Ishikawa (cell line): ENCODE data around the gene SEL1L.

Source experiments
- CEBPB ChIP-seq: IDR thresholded peaks from 2 replicates; pipeline ENCODE4 v1.6.1; 2012
- CREB1 ChIP-seq: IDR thresholded peaks from 2 replicates; pipeline ENCODE4 v1.6.1; 2012; ENCODE audit warnings: low read depth
- EGR1 ChIP-seq: IDR thresholded peaks from 2 replicates; pipeline ENCODE4 v1.6.1; 2012
- EP300 ChIP-seq: IDR thresholded peaks from 2 replicates; pipeline ENCODE4 v1.6.1; 2012; ENCODE audit warnings: borderline replicate concordance
- FOXM1 ChIP-seq: IDR thresholded peaks from 2 replicates; pipeline ENCODE4 v1.6.1; 2012; ENCODE audit warnings: low read depth, borderline replicate concordance
- NFIC ChIP-seq: IDR thresholded peaks from 2 replicates; pipeline ENCODE4 v1.6.1; 2012
- RAD21 ChIP-seq: IDR thresholded peaks from 2 replicates; pipeline ENCODE4 v1.6.1; 2012; ENCODE audit warnings: low read depth
- TAF1 ChIP-seq: IDR thresholded peaks from 2 replicates; pipeline ENCODE4 v1.6.1; 2012; ENCODE audit warnings: low read depth, mild to moderate bottlenecking
- TCF12 ChIP-seq: IDR thresholded peaks from 2 replicates; pipeline ENCODE4 v1.6.1; 2012; ENCODE audit warnings: low read depth
- TEAD4 ChIP-seq: IDR thresholded peaks from 2 replicates; pipeline ENCODE4 v1.6.1; 2012
- YY1 ChIP-seq: IDR thresholded peaks from 2 replicates; pipeline ENCODE4 v1.6.1; 2012; ENCODE audit warnings: low read depth
- ZBTB7A ChIP-seq: IDR thresholded peaks from 2 replicates; pipeline ENCODE4 v1.6.1; 2012; ENCODE audit warnings: low read depth
- TF ChIP-seq, protein P1 (sequence below): IDR thresholded peaks from 2 replicates; pipeline ENCODE4 v1.6.1; 2012
- TF ChIP-seq, protein P2 (sequence below): IDR thresholded peaks from 2 replicates; pipeline ENCODE4 v1.6.1; 2012
- TF ChIP-seq, protein P3 (sequence below): IDR thresholded peaks from 2 replicates; pipeline ENCODE4 v1.6.1; 2012; ENCODE audit warnings: low read depth, mild to moderate bottlenecking

Gene SEL1L

DNA sequence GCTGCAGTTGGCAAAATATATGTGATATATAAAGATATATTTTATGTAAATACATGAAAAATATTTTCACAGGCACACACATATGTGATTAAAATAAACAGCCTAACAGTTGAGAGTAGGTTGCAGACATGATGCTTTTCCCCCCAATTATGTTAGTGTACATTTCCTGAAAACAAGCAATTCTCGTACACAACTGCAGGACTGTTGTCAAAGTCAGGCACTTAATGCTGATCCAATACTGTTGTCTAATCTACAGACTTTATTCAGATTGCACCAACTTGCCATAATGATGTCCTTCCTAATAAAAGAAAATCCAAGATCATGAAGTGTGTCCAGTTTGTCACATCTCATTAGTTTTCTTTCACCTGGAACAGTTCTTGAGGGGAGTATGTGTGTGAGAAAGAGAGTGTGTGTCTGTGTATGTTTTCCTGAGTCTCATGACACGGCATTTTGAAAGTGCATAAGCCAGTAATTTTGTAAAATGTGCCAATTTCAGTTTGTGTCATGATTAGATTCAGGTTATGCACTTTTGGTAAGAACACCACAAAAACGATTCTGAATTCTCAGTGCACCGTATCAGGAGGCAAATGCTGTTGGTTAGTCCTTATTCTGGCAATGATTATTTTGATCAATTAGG lies 16.5 kb upstream of the SEL1L start:
- TF ChIP-seq ZBTB7A: no peak
- TF ChIP-seq TEAD4: no peak
- TF ChIP-seq, protein P1, sequence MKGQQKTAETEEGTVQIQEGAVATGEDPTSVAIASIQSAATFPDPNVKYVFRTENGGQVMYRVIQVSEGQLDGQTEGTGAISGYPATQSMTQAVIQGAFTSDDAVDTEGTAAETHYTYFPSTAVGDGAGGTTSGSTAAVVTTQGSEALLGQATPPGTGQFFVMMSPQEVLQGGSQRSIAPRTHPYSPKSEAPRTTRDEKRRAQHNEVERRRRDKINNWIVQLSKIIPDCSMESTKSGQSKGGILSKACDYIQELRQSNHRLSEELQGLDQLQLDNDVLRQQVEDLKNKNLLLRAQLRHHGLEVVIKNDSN: no peak

DNA sequence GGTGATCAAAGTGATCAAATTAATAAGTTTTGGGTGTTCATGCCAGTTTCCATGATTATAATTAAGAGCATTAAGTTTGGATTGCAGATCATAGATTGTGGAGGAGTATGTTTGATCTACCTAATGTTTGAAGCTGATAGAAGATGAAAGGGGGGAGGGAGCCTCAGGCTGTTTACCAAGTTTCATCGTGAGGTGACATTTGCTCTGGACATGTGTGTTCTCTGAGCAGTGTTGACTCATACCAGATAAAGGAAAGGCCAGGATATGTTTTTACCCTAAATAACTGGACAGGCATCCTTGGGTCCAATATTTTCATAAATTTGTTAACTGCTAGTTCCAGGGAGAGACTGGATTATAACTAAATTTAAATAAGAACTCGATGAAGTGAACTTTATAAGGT lies 3.5 kb upstream of the SEL1L start:
- TF ChIP-seq, protein P1: no peak
- no peak for TF ChIP-seq TCF12
- TF ChIP-seq EP300: no peak
- no peak for TF ChIP-seq CREB1
- TF ChIP-seq, protein P2, sequence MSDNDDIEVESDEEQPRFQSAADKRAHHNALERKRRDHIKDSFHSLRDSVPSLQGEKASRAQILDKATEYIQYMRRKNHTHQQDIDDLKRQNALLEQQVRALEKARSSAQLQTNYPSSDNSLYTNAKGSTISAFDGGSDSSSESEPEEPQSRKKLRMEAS: no peak
- TF ChIP-seq, protein P3, sequence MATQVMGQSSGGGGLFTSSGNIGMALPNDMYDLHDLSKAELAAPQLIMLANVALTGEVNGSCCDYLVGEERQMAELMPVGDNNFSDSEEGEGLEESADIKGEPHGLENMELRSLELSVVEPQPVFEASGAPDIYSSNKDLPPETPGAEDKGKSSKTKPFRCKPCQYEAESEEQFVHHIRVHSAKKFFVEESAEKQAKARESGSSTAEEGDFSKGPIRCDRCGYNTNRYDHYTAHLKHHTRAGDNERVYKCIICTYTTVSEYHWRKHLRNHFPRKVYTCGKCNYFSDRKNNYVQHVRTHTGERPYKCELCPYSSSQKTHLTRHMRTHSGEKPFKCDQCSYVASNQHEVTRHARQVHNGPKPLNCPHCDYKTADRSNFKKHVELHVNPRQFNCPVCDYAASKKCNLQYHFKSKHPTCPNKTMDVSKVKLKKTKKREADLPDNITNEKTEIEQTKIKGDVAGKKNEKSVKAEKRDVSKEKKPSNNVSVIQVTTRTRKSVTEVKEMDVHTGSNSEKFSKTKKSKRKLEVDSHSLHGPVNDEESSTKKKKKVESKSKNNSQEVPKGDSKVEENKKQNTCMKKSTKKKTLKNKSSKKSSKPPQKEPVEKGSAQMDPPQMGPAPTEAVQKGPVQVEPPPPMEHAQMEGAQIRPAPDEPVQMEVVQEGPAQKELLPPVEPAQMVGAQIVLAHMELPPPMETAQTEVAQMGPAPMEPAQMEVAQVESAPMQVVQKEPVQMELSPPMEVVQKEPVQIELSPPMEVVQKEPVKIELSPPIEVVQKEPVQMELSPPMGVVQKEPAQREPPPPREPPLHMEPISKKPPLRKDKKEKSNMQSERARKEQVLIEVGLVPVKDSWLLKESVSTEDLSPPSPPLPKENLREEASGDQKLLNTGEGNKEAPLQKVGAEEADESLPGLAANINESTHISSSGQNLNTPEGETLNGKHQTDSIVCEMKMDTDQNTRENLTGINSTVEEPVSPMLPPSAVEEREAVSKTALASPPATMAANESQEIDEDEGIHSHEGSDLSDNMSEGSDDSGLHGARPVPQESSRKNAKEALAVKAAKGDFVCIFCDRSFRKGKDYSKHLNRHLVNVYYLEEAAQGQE: no peak
- TF ChIP-seq YY1: no peak
- no peak for TF ChIP-seq EGR1
- TF ChIP-seq TEAD4: no peak
- no peak for TF ChIP-seq ZBTB7A
- no peak for TF ChIP-seq RAD21
- no peak for TF ChIP-seq FOXM1
- no peak for TF ChIP-seq CEBPB
- no peak for TF ChIP-seq NFIC
- TF ChIP-seq TAF1: no peak

DNA sequence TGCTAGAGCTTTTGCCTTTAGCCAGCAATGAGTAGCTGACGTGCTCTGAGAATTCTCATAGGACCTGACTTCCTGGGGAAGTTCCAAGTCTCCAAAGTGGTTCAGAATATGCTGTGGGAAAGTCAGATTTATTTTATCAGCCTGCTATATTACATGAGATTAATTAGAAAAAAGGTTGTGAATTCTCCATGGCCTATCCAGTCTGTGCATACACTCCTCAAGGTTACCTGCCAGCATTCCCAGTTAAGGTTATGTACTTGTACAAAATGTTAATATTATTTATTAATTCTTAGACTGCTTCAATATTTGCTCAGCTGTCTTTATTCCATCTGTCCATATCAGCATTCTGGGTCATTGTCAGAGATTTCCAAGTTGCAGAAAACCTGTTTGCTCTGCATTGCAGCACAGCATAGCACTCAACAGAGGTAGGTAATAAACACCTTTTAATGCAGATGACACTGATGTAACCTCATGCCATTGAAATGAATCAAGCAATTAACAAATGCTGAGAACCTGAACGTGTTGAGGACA lies 2.7 kb upstream of the SEL1L start:
- TF ChIP-seq, protein P1: no peak
- TF ChIP-seq, protein P3: no peak
- TF ChIP-seq EP300 (no peak), CEBPB (no peak), ZBTB7A (no peak), NFIC (no peak), TAF1 (no peak), TCF12 (no peak), YY1 (no peak), TEAD4 (no peak), RAD21 (no peak), FOXM1 (no peak), EGR1 (no peak), CREB1 (no peak)
- TF ChIP-seq, protein P2: no peak

DNA sequence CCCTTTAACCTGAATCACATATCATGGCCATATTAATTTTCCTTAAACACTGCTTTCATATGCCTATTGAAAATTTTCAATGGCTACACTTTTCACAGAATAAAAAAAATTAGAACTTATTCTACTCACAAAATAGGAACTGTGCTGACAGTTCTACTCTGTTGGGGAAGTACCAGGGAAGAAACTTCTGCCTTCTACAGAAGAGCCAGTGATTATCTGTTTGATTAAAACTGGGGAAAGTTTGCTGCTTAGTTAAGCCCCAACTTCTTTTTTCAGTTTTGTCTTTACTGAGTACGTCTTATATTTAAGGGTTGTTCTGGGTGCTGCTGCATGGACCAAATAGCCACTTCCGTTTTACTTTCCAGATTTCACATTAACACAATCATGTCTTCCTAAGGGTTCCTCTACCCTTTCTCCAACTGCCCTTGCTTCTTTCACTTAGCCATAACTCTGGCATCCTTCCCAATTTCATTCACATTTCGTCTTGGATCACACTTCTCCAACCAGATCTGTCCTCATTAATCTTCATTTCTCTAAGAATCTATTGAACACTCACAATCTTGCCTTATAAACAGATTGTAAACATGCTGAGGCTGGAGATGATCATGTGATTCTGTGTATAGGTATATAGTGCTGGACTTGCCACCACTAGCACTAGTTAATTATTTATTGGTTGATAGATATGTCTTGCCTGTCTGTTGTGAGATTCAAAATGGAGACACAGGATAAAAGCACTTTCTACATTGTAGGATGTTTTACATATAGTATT lies 1.9 kb upstream of the SEL1L start:
- TF ChIP-seq YY1 (no peak), ZBTB7A (no peak), CREB1 (no peak), CEBPB (no peak), EP300 (no peak), EGR1 (no peak), TAF1 (no peak), FOXM1 (no peak), TEAD4 (no peak), NFIC (no peak), TCF12 (no peak)
- TF ChIP-seq, protein P2: no peak
- TF ChIP-seq, protein P1: no peak
